Subcutaneous adipose tissue (tissue), 4 donors: ENCODE measurements around the gene CDK5RAP1. TPM values are rescaled to one million over a fixed set of nuclear protein-coding genes. Genes with fewer than 3 reads are reported as not detected.

Experiments
- total RNA-seq, 4 donors: library from RNA; depleted of rRNA; stranded (reverse); fragments of >200 nt; gene quantifications; one replicate each; pipeline ENCODE4 v1.1.0, GENCODE V29; 2016
- TF ChIP-seq, protein P1 (sequence below): fragments of 450-650 bp; IDR thresholded peaks from one replicate; pipeline ENCODE4 v1.5.1; 2016; ENCODE audit warnings: low read depth, mild to moderate bottlenecking, control low read depth, antibody characterized with exemption, moderate library complexity

The CDK5RAP1 gene
- total RNA-seq, 4 donors from 2014 or later, result 14.5 to 26.0 (median 16.3) TPM

DNA sequence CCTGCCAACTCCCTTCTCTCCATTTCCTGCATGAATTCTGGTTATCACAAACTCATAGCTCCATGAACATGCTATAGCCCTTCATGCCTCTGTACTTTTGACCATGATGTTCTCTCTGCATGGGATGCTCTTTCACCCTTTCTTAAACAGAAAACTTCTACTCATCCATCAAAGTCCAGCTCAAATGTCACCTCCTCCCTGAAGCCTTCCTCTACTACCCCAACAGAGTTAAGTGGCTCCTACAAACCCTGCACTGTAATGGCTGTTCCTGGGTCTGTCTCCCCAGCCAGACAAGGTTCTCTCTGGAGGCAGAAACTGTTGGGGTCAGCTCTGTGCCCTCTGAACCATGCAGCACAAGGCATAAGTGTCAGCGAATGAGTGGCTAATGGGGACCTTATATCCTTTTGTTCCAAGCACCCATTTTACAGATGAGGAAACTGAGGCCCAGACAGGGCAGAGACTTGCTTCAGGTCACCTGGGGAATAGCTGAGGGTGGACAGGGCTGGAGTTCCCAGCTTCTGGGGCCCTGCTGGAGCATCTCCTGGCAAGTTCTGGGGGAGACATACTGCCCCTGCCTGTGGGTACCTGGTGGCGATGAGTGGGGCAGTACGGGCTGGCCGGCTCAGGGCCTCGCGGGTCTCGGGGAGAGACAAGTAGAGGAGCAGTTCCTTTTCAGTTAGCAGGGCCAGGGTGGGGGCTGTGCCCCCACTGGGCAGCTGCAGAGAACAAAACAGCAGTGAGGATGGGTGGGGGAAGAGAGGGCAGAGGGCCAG, 10.6 kb upstream of the CDK5RAP1 start:
- TF ChIP-seq, protein P1, sequence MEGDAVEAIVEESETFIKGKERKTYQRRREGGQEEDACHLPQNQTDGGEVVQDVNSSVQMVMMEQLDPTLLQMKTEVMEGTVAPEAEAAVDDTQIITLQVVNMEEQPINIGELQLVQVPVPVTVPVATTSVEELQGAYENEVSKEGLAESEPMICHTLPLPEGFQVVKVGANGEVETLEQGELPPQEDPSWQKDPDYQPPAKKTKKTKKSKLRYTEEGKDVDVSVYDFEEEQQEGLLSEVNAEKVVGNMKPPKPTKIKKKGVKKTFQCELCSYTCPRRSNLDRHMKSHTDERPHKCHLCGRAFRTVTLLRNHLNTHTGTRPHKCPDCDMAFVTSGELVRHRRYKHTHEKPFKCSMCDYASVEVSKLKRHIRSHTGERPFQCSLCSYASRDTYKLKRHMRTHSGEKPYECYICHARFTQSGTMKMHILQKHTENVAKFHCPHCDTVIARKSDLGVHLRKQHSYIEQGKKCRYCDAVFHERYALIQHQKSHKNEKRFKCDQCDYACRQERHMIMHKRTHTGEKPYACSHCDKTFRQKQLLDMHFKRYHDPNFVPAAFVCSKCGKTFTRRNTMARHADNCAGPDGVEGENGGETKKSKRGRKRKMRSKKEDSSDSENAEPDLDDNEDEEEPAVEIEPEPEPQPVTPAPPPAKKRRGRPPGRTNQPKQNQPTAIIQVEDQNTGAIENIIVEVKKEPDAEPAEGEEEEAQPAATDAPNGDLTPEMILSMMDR, result no peak

DNA sequence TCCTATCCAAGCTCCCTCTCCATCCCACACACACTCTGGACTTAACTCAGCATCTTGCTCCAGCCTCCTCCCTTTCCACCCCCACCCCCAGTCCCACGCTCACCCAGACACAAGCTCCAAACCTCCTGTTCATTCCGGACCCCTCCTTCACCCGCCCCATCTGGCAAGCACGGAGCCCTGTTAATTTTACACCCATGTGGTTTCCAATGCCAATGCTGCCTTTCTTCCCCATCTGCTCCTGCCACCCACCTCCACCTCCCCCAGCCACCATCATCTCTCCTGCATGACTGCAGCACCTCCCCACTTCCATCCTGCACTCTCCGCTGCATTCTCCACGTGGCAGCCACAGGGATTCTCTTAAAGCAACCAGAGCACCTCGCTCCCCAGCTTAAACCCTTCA, 9.9 kb upstream of the CDK5RAP1 start:
- TF ChIP-seq, protein P1, result no peak

DNA sequence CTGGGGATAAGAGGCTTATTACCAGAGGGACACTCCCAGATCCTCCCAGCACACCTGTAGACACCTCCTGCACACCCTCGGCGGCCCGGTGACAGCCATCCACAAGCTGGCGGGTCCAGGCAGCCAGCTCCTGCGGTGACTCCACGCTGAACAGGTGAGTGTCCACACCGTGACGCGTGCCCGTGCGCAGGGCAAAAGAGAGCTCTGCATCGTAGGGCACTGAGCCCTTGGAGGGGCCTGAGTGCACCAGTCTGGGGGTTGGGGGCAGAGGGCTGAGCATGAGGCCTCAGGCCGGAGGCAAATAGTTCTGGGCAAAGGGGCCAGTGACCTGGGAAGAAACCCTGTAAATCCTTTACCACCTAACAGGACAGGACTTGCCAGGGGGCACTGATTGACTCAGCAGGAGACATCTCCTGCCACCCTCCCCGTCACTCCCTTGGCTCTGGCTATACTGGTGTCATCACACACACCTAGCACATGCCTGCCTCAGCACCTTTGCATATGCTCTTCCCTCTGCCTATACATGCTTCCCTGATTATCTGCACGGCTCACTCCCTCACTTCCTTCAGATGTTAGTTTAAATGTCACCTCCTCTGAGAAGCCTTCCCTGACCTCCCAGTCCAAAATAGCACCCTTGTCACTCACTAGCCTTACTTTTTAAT, 8.9 kb upstream of the CDK5RAP1 start:
- TF ChIP-seq, protein P1, result no peak

DNA sequence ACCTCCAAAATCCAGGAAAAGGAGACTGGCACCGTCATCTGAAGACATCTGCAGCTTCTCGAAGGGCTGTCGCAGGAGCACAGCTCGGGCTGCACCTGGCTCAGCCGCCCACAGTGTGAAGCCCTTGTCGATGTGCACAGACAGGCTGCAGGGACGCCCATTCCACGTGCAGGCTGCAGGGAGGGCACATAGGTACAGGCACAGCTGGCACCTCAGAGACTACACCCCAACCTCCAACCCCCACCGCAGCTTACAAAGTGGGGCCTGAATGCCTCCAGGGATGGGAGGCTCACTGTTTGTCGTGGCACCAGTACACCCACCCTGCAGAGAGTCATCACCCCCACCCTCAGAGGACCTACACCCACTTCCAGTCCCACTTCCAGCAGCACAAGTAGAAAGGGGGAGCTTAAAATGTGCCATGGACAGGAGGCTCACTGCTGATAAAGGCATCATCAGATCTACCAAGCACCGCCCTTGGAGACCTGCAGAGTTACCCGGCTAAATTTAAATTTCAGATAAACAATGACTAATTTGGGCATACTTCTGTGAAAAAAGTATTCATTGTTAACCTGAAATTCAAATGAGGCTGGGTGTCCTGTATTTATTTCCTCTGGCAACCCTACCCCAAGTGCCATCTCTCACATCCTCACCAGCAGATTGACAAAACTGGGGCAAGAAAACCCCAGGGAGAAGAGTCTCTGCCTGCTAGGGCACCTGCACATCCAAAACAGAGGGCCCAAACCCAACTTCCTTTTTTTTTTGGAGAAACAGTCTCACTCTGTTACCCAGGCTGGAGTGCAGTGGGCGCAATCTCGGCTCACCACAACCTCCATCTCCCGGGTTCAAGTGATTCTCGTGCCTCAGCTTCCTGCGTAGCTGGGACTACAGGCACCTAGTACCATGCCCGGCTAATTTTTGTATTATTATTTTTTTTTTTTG, 7.7 kb upstream of the CDK5RAP1 start:
- TF ChIP-seq, protein P1, result no peak

DNA sequence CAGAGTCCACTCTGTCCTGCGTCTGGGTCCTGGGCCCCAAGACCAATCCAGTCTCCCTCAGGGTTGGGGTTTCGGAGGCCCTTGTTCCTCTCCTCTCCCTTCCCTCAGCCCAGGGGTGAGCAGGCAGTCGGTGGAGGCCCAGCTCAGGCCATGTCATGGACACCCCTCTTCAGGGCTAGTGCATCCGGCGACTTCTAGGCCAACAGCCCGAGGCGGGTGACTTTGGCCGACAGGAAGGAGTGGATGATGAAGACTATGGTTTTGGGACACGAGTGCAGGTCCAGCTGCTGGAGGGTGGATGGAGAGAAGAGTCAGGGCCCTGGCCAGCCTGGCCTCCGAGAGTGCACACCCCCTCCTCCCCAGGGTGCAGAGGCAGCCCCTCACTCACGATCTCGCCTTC, 7.0 kb upstream of the CDK5RAP1 start:
- TF ChIP-seq, protein P1, result no peak

DNA sequence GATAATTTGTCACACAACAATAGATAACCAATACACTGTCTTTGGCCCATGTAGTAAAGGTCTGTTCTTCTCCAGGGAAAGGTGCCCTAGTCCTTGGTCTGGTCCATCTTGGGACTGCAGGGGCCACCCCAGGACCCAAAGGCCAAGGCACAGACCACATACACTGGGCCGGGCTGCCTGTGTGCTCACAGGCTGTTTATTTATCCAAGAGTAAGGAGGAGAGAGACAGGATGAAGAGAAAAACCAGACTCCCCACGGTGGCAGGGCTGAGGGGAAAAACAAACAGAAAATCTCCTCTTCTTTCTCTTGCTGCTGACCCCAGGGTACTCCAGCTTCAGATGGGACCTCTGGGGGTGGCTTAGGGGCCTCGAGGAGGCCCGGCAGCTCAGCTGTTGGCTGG, 6.5 kb upstream of the CDK5RAP1 start:
- TF ChIP-seq, protein P1, result no peak
